Gastroesophageal sphincter (tissue), 3 donors: Measurements from ENCODE around the gene ANKS1A.

Experiments used
- POLR2A ChIP-seq, 2 donors: fragments of 450-650 bp; IDR thresholded peaks; one replicate each; pipeline ENCODE4 v1.6.1; 2017; ENCODE audit warnings: antibody characterized with exemption in 2 of 2, mild to moderate bottlenecking in 2 of 2, moderate library complexity in 1 of 2
- POLR2AphosphoS5 ChIP-seq: sonication (generic); formaldehyde crosslinking; IDR thresholded peaks from one replicate; pipeline ENCODE4 v1.6.1; 2017; ENCODE audit warnings: antibody characterized with exemption
- TF ChIP-seq, protein P1 (sequence below), 4 experiments: fragments of 200-600 bp in 2 of 4; fragments of 450-650 bp in 2 of 4; sonication (generic) in 1 of 4; IDR thresholded peaks; one replicate each; pipeline ENCODE4 v1.5.1; 2017 to 2019; ENCODE audit warnings: antibody characterized with exemption in 4 of 4, mild to moderate bottlenecking in 2 of 4, moderate library complexity in 2 of 4

DNA sequence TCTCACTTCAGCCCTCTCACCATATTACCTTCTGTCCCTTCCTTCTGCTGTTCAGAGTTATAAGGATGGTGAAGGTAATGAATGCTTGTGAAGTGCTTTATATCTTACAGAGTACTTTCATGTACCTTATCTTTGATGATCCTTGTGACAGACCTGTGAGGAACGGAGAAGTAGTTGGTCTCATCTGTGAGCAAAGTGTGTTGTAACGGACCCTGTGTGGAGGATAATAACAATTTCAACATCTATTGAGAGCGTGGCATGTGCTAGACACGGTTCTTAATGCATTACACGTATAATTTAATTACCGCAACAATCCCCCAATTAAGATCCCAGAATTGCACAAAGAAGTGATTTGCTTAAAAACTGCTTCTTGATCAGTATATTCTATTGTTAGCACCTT, 124.6 kb downstream of the ANKS1A start:
- TF ChIP-seq POLR2A (IDR thresholded peaks at IDR 0.05) (no peak), POLR2AphosphoS5 (no peak)
- TF ChIP-seq, protein P1, sequence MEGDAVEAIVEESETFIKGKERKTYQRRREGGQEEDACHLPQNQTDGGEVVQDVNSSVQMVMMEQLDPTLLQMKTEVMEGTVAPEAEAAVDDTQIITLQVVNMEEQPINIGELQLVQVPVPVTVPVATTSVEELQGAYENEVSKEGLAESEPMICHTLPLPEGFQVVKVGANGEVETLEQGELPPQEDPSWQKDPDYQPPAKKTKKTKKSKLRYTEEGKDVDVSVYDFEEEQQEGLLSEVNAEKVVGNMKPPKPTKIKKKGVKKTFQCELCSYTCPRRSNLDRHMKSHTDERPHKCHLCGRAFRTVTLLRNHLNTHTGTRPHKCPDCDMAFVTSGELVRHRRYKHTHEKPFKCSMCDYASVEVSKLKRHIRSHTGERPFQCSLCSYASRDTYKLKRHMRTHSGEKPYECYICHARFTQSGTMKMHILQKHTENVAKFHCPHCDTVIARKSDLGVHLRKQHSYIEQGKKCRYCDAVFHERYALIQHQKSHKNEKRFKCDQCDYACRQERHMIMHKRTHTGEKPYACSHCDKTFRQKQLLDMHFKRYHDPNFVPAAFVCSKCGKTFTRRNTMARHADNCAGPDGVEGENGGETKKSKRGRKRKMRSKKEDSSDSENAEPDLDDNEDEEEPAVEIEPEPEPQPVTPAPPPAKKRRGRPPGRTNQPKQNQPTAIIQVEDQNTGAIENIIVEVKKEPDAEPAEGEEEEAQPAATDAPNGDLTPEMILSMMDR (IDR thresholded peaks at IDR 0.05) = no peak
